Lung (tissue), 12 donors: ENCODE data around the gene GNG10. TPM values are rescaled to one million over a fixed set of nuclear protein-coding genes. Genes with fewer than 3 reads are reported as not detected.

Source experiments
- ATAC-seq: fragments of 200-7000 bp; cut with Tn5 transposase; one replicate; pipeline ENCODE4 v1.9.1; 2020; ENCODE audit warnings: moderate number of reproducible peaks; ENCODE audit not compliant: insufficient read depth, low FRiP score
- DNase-seq, 3 donors: peaks; one replicate each; pipeline ENCODE4 v3.0.0-alpha.2; 2013 to 2017
- H3K27ac ChIP-seq, 2 donors: one replicate each; pipeline ENCODE4 v1.5.1; 2013; ENCODE audit warnings: mild to moderate bottlenecking in 2 of 2, moderate library complexity in 2 of 2, control low read depth in 1 of 2, inconsistent platforms in 1 of 2, low read depth in 1 of 2, low read length in 1 of 2
- H3K27me3 ChIP-seq, 3 donors: one replicate each; pipeline ENCODE4 v1.5.1; 2013; ENCODE audit warnings: low read length in 2 of 3; ENCODE audit not compliant: control insufficient read depth in 3 of 3, insufficient read depth in 3 of 3
- H3K36me3 ChIP-seq, 4 donors: one replicate each; pipeline ENCODE4 v1.5.1; 2013; ENCODE audit warnings: low read length in 4 of 4, mild to moderate bottlenecking in 1 of 4, moderate library complexity in 1 of 4; ENCODE audit not compliant: control insufficient read depth in 4 of 4, insufficient read depth in 4 of 4
- H3K4me1 ChIP-seq, 5 donors: one replicate each; pipeline ENCODE4 v1.5.1; 2013; ENCODE audit warnings: low read length in 5 of 5, mild to moderate bottlenecking in 2 of 5, moderate library complexity in 1 of 5; ENCODE audit not compliant: control insufficient read depth in 5 of 5, insufficient read depth in 5 of 5
- H3K4me3 ChIP-seq: one replicate; pipeline ENCODE4 v1.5.1; 2013; ENCODE audit warnings: mild to moderate bottlenecking, control low read depth, moderate library complexity
- H3K9ac ChIP-seq, 2 donors: one replicate each; pipeline ENCODE4 v1.5.1; 2013; ENCODE audit warnings: low read length in 2 of 2, control low read depth in 1 of 2; ENCODE audit not compliant: insufficient read depth in 1 of 2
- H3K9me3 ChIP-seq, 4 donors: one replicate each; pipeline ENCODE4 v1.5.1; 2013; ENCODE audit warnings: low read length in 3 of 4, mild to moderate bottlenecking in 1 of 4, moderate library complexity in 1 of 4; ENCODE audit not compliant: control insufficient read depth in 4 of 4, insufficient read depth in 3 of 4
- WGBS, 2 donors: extraction: QIAGEN DNeasy Blood & Tissue Kit; methylation state at CpG; one replicate each; pipeline ENCODE4 v1.1.7; 2013; 5-methylcytosine and 5-hydroxymethylcytosine counted together
- polyA plus RNA-seq, 2 donors: library from polyadenylated mRNA; stranded (reverse); fragments of 200-250 nt; gene quantifications; one replicate each; pipeline ENCODE4 v1.2.1, GENCODE V29; 2013
- total RNA-seq, 2 donors: library from RNA; depleted of rRNA in 1 of 2; stranded (reverse); fragments of >200 nt in 1 of 2; gene quantifications; one replicate each; pipeline ENCODE4 v1.2.1, GENCODE V29; 2014 to 2021
- TF ChIP-seq, protein P1 (sequence below): IDR thresholded peaks from 2 replicates; pipeline ENCODE4 v1.5.1; 2012; ENCODE audit warnings: mild to moderate bottlenecking; ENCODE audit errors: control extremely low read depth, extremely low read depth
- donor health status: control.
- donor health status: control.
- donor health status: Bipolar disorder and iron deficiency.
- donor health status: healthy.
- donor health status: DM: yes; HTN: yes; CAD: no.

GNG10 gene
- total and polyA plus RNA-seq, 4 donors: 40.4 to 98.5 (median 46.0) TPM

GRCh38 chr9:111712369-111712768 is 51.0 kb downstream of the GNG10 start:
- TF ChIP-seq, protein P1, sequence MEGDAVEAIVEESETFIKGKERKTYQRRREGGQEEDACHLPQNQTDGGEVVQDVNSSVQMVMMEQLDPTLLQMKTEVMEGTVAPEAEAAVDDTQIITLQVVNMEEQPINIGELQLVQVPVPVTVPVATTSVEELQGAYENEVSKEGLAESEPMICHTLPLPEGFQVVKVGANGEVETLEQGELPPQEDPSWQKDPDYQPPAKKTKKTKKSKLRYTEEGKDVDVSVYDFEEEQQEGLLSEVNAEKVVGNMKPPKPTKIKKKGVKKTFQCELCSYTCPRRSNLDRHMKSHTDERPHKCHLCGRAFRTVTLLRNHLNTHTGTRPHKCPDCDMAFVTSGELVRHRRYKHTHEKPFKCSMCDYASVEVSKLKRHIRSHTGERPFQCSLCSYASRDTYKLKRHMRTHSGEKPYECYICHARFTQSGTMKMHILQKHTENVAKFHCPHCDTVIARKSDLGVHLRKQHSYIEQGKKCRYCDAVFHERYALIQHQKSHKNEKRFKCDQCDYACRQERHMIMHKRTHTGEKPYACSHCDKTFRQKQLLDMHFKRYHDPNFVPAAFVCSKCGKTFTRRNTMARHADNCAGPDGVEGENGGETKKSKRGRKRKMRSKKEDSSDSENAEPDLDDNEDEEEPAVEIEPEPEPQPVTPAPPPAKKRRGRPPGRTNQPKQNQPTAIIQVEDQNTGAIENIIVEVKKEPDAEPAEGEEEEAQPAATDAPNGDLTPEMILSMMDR: no peak
- Histone ChIP-seq H3K4me1 (peaks cover 0 to 2% (median 0%) of the 10 kb centered on the region in 5 donors), H3K36me3 (no peaks in the 10 kb centered on the region), H3K9me3 (no peaks in the 10 kb centered on the region), H3K4me3 (no peak overlapping the region), H3K27ac (no peak overlapping the region), H3K9ac (no peak overlapping the region), H3K27me3 (no peaks in the 10 kb centered on the region)
- no peak for DNase-seq
- 79 to 94% methylated on average over 3 of the region's 3 CpGs for WGBS, 2 donors
- ATAC-seq: no peak

DNA sequence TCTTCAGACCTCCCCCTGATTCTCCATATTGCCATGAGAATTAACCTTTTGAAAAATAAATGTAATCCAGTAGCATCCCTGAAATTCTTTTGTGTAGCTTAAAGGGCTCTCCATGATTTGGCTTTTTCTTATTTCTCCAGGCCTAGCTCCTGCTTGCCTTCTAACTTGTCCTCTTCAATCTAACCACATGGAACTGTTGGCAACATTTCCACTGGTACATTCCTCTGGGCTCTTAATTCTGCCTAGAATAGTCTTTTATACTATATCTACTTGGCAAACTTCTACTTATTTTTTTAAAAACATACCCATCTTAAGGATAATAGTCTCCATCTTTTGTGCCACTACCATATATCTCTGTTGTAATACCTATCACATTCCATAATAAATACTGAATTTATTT is 54.1 kb downstream of the GNG10 start:
- Histone ChIP-seq H3K27me3 (no peaks in the 10 kb centered on the region), H3K4me1 (peaks cover 0 to 2% (median 0%) of the 10 kb centered on the region in 5 donors), H3K36me3 (no peaks in the 10 kb centered on the region), H3K9me3 (no peaks in the 10 kb centered on the region), H3K9ac (no peak overlapping the region), H3K27ac (no peak overlapping the region), H3K4me3 (no peak overlapping the region)
- DNase-seq (no peak), ATAC-seq (no peak)
- TF ChIP-seq, protein P1: no peak

DNA sequence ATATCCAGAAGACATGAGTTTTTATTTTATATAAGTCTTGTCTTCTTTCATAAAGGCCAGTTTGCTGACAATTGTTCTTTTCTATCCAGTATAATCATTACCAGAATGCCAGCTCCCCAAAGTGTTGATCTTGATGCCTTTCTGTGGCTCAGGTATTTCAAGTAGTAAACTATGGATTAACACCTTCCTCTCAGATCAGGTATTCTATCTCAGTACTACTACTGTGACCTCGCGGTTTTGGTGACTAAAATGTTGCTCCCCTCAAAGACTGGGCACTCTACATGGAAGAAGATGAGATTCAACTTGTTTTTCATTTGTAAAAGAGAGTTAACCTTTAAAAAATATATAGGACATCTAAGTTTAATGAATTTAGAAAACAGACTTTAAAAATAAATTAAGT is 58.1 kb downstream of the GNG10 start:
- H3K4me3 ChIP-seq: no peak overlapping the region
- H3K36me3 ChIP-seq: no peaks in the 10 kb centered on the region
- TF ChIP-seq, protein P1: no peak
- DNase-seq (no peak), ATAC-seq (no peak)
- no peak overlapping the region for H3K27ac ChIP-seq
- peaks cover 0 to 2% (median 0%) of the 10 kb centered on the region in 5 donors for H3K4me1 ChIP-seq
- no peak overlapping the region for H3K9ac ChIP-seq
- WGBS, 2 donors: 95 to 96% methylated on average over 2 of the region's 2 CpGs
- H3K9me3 ChIP-seq: no peaks in the 10 kb centered on the region
- H3K27me3 ChIP-seq: no peaks in the 10 kb centered on the region

Other genes with a start within 250 kb of the GNG10 start
- gene ECPAS, start 177.2 kb upstream of the GNG10 start, total RNA-seq: 10 to 100 TPM; 71.5 to 93.2 TPM
- gene ECPAS, start 177.2 kb upstream of the GNG10 start, polyA plus RNA-seq: 10 to 100 TPM; 17.4 to 22.9 TPM
- 10 to 100 TPM in 1 of 2 donors, 1 to 10 TPM in 1; 4.8 to 20.6 TPM for gene ZNF483, start 136.4 kb upstream of the GNG10 start, total RNA-seq
- gene ZNF483, start 136.4 kb upstream of the GNG10 start, polyA plus RNA-seq: under 1 TPM; 0.14 to 0.69 TPM
- gene PTGR1, start 62.0 kb upstream of the GNG10 start, total RNA-seq: 10 to 100 TPM; 37.3 to 61.0 TPM
- gene PTGR1, start 62.0 kb upstream of the GNG10 start, polyA plus RNA-seq: 10 to 100 TPM; 14.0 to 22.8 TPM
- gene DNAJC25, start 30.3 kb upstream of the GNG10 start, total RNA-seq: 1 to 10 TPM; 5.0 to 6.5 TPM
- 1 to 10 TPM; 5.8 to 6.2 TPM for gene DNAJC25, start 30.3 kb upstream of the GNG10 start, polyA plus RNA-seq
- gene SHOC1, start 133.3 kb downstream of the GNG10 start, total RNA-seq: under 1 TPM; 0.40 to 0.48 TPM
- gene SHOC1, start 133.3 kb downstream of the GNG10 start, polyA plus RNA-seq: under 1 TPM; 0.18 to 0.44 TPM
- 100 to 1,000 TPM in 1 of 2 donors, 10 to 100 TPM in 1; 39.0 to 157 TPM for gene UGCG, start 235.2 kb downstream of the GNG10 start, total RNA-seq
- gene UGCG, start 235.2 kb downstream of the GNG10 start, polyA plus RNA-seq: 10 to 100 TPM; 32.2 to 36.1 TPM